Lower lobe of right lung (tissue), 2 donors: ENCODE results near the gene PRSS33. TPM values are rescaled to one million over a fixed set of nuclear protein-coding genes. Genes with fewer than 3 reads are reported as not detected.

Experiments
- ATAC-seq, 2 donors: fragments of 200-7000 bp; cut with Tn5 transposase; one replicate each; pipeline ENCODE4 v1.9.1; 2020 to 2022; ENCODE audit warnings: mild to moderate bottlenecking in 2 of 2, moderate library complexity in 2 of 2
- DNase-seq: peaks from one replicate; pipeline ENCODE4 v3.0.0-alpha.2; 2020
- H3K27ac ChIP-seq: fragments of 200-600 bp; one replicate; pipeline ENCODE4 v1.8.0; 2022
- H3K27me3 ChIP-seq: fragments of 200-600 bp; one replicate; pipeline ENCODE4 v1.8.0; 2022; ENCODE audit warnings: low read depth
- H3K36me3 ChIP-seq: fragments of 200-600 bp; one replicate; pipeline ENCODE4 v1.8.0; 2022; ENCODE audit warnings: mild to moderate bottlenecking
- H3K4me1 ChIP-seq: fragments of 200-600 bp; one replicate; pipeline ENCODE4 v1.8.0; 2022
- H3K4me3 ChIP-seq: fragments of 200-600 bp; one replicate; pipeline ENCODE4 v1.8.0; 2022; ENCODE audit warnings: mild to moderate bottlenecking
- H3K9me3 ChIP-seq: fragments of 200-600 bp; one replicate; pipeline ENCODE4 v1.8.0; 2022
- CTCF ChIP-seq: fragments of 200-600 bp; IDR thresholded peaks from one replicate; pipeline ENCODE4 v1.8.0; 2022; ENCODE audit warnings: antibody characterized with exemption, mild to moderate bottlenecking
- intact Hi-C: fragments of 100-400 bp; cut with DNase I; formaldehyde crosslinking; loops from one replicate; pipeline ENCODE4 v1.11.0; 2022
- total RNA-seq: library from RNA; stranded (reverse); fragmentation: NEBNext Ultra II Directional; extraction: Animal tissue kit (Norgen Biotek cat#: 25700); gene quantifications from one replicate; pipeline ENCODE4 v1.2.1, GENCODE V29; 2021
- donor health status: DM: no; HTN: yes; CAD: no; lungs with severe emphysema.

The PRSS33 gene
- total RNA-seq, 1 donor from 2014 or later: not detected

- intact Hi-C loops: no loop called here
These were observed 46.2 kb downstream of the PRSS33 start for GRCh38 chr16:2741168-2741567.

GRCh38 chr16:2740476-2740875 is 46.9 kb downstream of the PRSS33 start:
- intact Hi-C loops: no loop called here
- no peak overlapping the region for H3K27ac ChIP-seq
- H3K4me3 ChIP-seq: no peak overlapping the region
- H3K4me1 ChIP-seq: no peaks in the 10 kb centered on the region
- ATAC-seq (no peak), DNase-seq (peak; percentile 20)
- H3K36me3 ChIP-seq: no peaks in the 10 kb centered on the region
- H3K9me3 ChIP-seq: no peaks in the 10 kb centered on the region
- TF ChIP-seq CTCF: no peak
- H3K27me3 ChIP-seq: peaks cover 5% of the 10 kb centered on the region

More at GRCh38 chr16:2741168-2741567, 46.2 kb downstream of the PRSS33 start:
- H3K27ac ChIP-seq: no peak overlapping the region
- H3K4me1 ChIP-seq: no peaks in the 10 kb centered on the region
- no peak overlapping the region for H3K4me3 ChIP-seq
- no peak for TF ChIP-seq CTCF
- H3K36me3 ChIP-seq: no peaks in the 10 kb centered on the region
- DNase-seq (peak; percentile 18), ATAC-seq (no peak)
- H3K9me3 ChIP-seq: no peaks in the 10 kb centered on the region
- peaks cover 5% of the 10 kb centered on the region for H3K27me3 ChIP-seq

- Histone ChIP-seq H3K27ac (no peak overlapping the region), H3K27me3 (peaks cover 5% of the 10 kb centered on the region), H3K4me1 (no peaks in the 10 kb centered on the region), H3K4me3 (no peak overlapping the region), H3K9me3 (no peaks in the 10 kb centered on the region), H3K36me3 (no peaks in the 10 kb centered on the region)
- peak; percentile 32 for DNase-seq
- ATAC-seq: no peak
- intact Hi-C loops: no loop called here
- TF ChIP-seq CTCF: no peak
These were observed 47.5 kb downstream of the PRSS33 start for GRCh38 chr16:2739625-2740430.

- TF ChIP-seq CTCF: no peak
- ATAC-seq (no peak), DNase-seq (no peak)
- intact Hi-C loops: no loop called here
- no peaks in the 10 kb centered on the region for H3K9me3 ChIP-seq
- H3K27me3 ChIP-seq: peaks cover 5% of the 10 kb centered on the region
- no peaks in the 10 kb centered on the region for H3K4me1 ChIP-seq
- no peak overlapping the region for H3K27ac ChIP-seq
- H3K4me3 ChIP-seq: no peak overlapping the region
- H3K36me3 ChIP-seq: no peaks in the 10 kb centered on the region
These were observed 48.7 kb downstream of the PRSS33 start for GRCh38 chr16:2738615-2739014.

- Histone ChIP-seq H3K27ac (no peak overlapping the region), H3K4me1 (no peaks in the 10 kb centered on the region), H3K36me3 (no peaks in the 10 kb centered on the region), H3K9me3 (no peaks in the 10 kb centered on the region), H3K4me3 (no peak overlapping the region), H3K27me3 (peaks cover 5% of the 10 kb centered on the region)
- ATAC-seq: no peak
- no peak for TF ChIP-seq CTCF
- no peak for DNase-seq
- intact Hi-C loops: no loop called here
These were observed 49.4 kb downstream of the PRSS33 start for GRCh38 chr16:2737895-2738418.
